ENCODE results near the gene STAT1. TPM values are rescaled to one million over a fixed set of nuclear protein-coding genes. Genes with fewer than 3 reads are reported as not detected.
A peak's percentile ranks its signal among the peaks of the same experiment; 100 is the strongest.

Gene STAT1
- total and polyA plus RNA-seq, 9 of the 15 experiments (the other 6 are each of a cell fraction or from before 2014, with no cell fraction given): 8.7 to 34.4 (median 26.8) TPM

DNA sequence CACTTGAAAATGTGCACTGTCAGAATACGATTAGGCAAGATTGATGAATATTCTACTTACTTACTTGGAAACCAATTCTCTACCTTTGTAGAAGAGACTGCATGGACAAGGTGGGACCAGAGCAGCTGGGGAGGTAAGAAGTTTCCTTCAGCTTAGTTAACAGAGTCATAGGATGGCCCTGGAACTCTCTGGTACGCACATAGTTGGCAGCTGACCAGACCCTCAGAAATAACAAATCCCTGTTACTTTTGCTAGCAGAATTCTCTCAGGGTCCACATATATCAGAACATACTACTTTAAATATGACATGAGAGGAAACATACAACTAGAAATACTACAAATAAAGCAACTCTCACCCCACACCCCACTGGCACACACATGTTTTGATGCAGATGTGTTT lies 24.8 kb upstream of the STAT1 start:
- FAIRE-seq (no peak), DNase-seq (ENCODE audit: extremely low read depth in 1 of 4, low spot score in 3 of 4) (no peak), ATAC-seq (no peak; the same call in 2 of the 3 replicates)
- ChIA-PET CTCF (ENCODE audit: low intra/inter-chr PET ratio) (interaction anchor here (0.6 kb wide), 1 partner anchor 98 kb away, joined by 4 read pairs; no protein-coding TSS in a partner anchor), POLR2A (interaction anchor here (1.7 kb wide), 1 partner anchor 14 kb away, joined by 5 read pairs; no protein-coding TSS in a partner anchor)
- Histone ChIP-seq H2AFZ (ENCODE audit: low read depth, low read length) (no peak overlapping the region), H3K36me3 (ENCODE audit: control insufficient read depth, insufficient read depth, low read length) (no peaks in the 10 kb centered on the region; the same call in 2 of the 3 replicates), H3K27me3 (ENCODE audit: control insufficient read depth in 2 of 2, insufficient read depth in 2 of 2, low read length in 2 of 2) (no peaks in the 10 kb centered on the region), H3K4me2 (ENCODE audit: insufficient read depth, low read length) (peak overlapping the region; percentile 24; the same call in 1 of the 2 replicates), H3K9me1 (ENCODE audit: control insufficient read depth, insufficient read depth, low read length) (no peaks in the 10 kb centered on the region), H3K9ac (ENCODE audit: insufficient read depth in 1 of 2, low read depth in 2 of 2, low read length in 2 of 2) (no peak overlapping the region), H3K27ac (ENCODE audit: extremely low read depth, low read depth, low read length) (no peak overlapping the region), H3K9me3 (replicated peaks; ENCODE audit: control insufficient read depth, insufficient read depth, low read depth, low read length) (no peaks in the 10 kb centered on the region), H3K79me2 (ENCODE audit: control insufficient read depth, insufficient read depth, low read length) (no peaks in the 10 kb centered on the region), H3K4me1 (replicated peaks in 1 of 2; ENCODE audit: control insufficient read depth in 2 of 2, insufficient read depth in 2 of 2, low read length in 2 of 2) (peaks cover 0 to 14% of the 10 kb centered on the region in 2 experiments; a peak in 2 of 5 replicates), H4K20me1 (replicated peaks; ENCODE audit: control insufficient read depth, insufficient read depth, low read length) (no peaks in the 10 kb centered on the region), H3K4me3 (no peak overlapping the region)
- BruUV-seq (replicated peaks): no TSS peak
- intact Hi-C loops (cut with micrococcal nuclease): no loop called here
- 47% methylated on average over 2 of the region's 2 CpGs for WGBS (ENCODE audit: insufficient coverage, low coverage, missing lambda C conversion rate)
- in situ Hi-C loops (cut with MboI): loop anchor here (10.0 kb wide), 1 partner anchor 806 kb away; the partner anchor contains the start of gene CAVIN2
- TF ChIP-seq SMARCA4 (IDR thresholded peaks at IDR 0.05): no peak
- TF ChIP-seq ETV1 (tag; conservative IDR thresholded peaks at IDR 0.05; ENCODE audit: low read depth): no peak
- TF ChIP-seq MEIS2 (IDR thresholded peaks at IDR 0.05; ENCODE audit: partially characterized antibody): peak; percentile 42
- TF ChIP-seq, protein P1, sequence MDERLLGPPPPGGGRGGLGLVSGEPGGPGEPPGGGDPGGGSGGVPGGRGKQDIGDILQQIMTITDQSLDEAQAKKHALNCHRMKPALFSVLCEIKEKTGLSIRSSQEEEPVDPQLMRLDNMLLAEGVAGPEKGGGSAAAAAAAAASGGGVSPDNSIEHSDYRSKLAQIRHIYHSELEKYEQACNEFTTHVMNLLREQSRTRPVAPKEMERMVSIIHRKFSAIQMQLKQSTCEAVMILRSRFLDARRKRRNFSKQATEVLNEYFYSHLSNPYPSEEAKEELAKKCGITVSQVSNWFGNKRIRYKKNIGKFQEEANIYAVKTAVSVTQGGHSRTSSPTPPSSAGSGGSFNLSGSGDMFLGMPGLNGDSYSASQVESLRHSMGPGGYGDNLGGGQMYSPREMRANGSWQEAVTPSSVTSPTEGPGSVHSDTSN (CRISPR knock-in tag; IDR thresholded peaks at IDR 0.05; ENCODE audit: low read depth): no peak
- TF ChIP-seq, protein P1 (tag; conservative IDR thresholded peaks at IDR 0.05; ENCODE audit: low read depth): 0 out of 2 replicates have a peak, but pooled peaks have one; percentile 26
- TF ChIP-seq PML (IDR thresholded peaks at IDR 0.05; ENCODE audit: low read length): no peak
- no peak for TF ChIP-seq ZNF253 (CRISPR knock-in tag; conservative IDR thresholded peaks at IDR 0.05)
- TF ChIP-seq SUPT5H (IDR thresholded peaks at IDR 0.05): no peak

Data from K562 (cell line).